Suprapubic skin (tissue), 3 donors: ENCODE data around the gene SLC13A4.

Source experiments
- POLR2AphosphoS5 ChIP-seq, 3 donors: sonication (generic); formaldehyde crosslinking; IDR thresholded peaks; one replicate each; pipeline ENCODE4 v1.6.1; 2017; ENCODE audit warnings: antibody characterized with exemption in 3 of 3
- TF ChIP-seq, protein P1 (sequence below), 2 donors: fragments of 200-600 bp in 1 of 2; fragments of 450-650 bp in 1 of 2; sonication (generic) in 1 of 2; IDR thresholded peaks; one replicate each; pipeline ENCODE4 v1.5.1; 2016 to 2019; ENCODE audit warnings: antibody characterized with exemption in 2 of 2, mild to moderate bottlenecking in 1 of 2, moderate library complexity in 1 of 2

DNA sequence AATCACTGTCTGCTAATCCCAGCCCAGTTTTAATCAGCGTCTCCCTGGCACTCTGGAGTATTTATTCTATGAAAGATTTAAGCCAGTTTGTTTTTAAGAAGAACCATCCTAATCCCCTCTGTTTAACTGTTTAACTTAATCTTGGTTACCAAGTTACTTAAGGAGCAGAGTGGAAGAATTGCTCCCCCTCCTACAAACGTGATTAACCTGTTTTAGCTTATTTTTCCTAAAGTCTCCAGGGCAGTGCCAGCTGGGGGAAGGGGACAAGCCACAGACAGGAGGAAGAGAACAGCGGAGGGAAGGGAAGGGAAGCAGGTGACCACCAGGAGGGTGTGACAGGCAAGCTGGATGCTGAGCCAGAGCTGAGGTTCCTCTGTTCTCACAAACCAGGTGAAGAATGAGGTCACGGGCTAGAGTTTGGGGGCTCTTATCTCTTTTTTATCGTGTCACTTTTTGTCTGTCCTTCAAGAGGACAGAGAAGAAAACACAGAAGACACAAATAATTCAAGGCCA is 1.7 kb downstream of the SLC13A4 start:
- no peak for TF ChIP-seq POLR2AphosphoS5 (IDR thresholded peaks at IDR 0.05)
- TF ChIP-seq, protein P1, sequence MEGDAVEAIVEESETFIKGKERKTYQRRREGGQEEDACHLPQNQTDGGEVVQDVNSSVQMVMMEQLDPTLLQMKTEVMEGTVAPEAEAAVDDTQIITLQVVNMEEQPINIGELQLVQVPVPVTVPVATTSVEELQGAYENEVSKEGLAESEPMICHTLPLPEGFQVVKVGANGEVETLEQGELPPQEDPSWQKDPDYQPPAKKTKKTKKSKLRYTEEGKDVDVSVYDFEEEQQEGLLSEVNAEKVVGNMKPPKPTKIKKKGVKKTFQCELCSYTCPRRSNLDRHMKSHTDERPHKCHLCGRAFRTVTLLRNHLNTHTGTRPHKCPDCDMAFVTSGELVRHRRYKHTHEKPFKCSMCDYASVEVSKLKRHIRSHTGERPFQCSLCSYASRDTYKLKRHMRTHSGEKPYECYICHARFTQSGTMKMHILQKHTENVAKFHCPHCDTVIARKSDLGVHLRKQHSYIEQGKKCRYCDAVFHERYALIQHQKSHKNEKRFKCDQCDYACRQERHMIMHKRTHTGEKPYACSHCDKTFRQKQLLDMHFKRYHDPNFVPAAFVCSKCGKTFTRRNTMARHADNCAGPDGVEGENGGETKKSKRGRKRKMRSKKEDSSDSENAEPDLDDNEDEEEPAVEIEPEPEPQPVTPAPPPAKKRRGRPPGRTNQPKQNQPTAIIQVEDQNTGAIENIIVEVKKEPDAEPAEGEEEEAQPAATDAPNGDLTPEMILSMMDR (IDR thresholded peaks at IDR 0.05): no peak
